H1 (cell line): ENCODE data around the gene SLC44A1.

Source experiments
- E2F6 ChIP-seq: IDR thresholded peaks from 2 replicates; pipeline ENCODE4 v1.6.1; 2012; ENCODE audit warnings: inconsistent platforms
- GABPA ChIP-seq: IDR thresholded peaks from 2 replicates; pipeline ENCODE4 v1.6.1; 2011; ENCODE audit warnings: mild to moderate bottlenecking, low read length, moderate library complexity, borderline replicate concordance; ENCODE audit not compliant: insufficient read depth
- GTF2F1 ChIP-seq: IDR thresholded peaks from 2 replicates; pipeline ENCODE4 v1.6.1; 2012; ENCODE audit warnings: low read depth, low read length, improper control_type of control experiment, borderline replicate concordance
- HDAC2 ChIP-seq, 2 experiments: fragments of 300-600 bp in 1 of 2; sonication (generic) in 1 of 2; IDR thresholded peaks; 2 replicates each; pipeline ENCODE4 v1.6.1; 2011 to 2012; ENCODE audit warnings: low read depth in 2 of 2, low read length in 2 of 2, mild to moderate bottlenecking in 2 of 2, moderate library complexity in 2 of 2, borderline replicate concordance in 1 of 2, inconsistent platforms in 1 of 2
- MAFK ChIP-seq: IDR thresholded peaks from 2 replicates; pipeline ENCODE4 v1.6.1; 2012; ENCODE audit warnings: low read depth, mild to moderate bottlenecking, improper control_type of control experiment, low read length
- RFX5 ChIP-seq: IDR thresholded peaks from 2 replicates; pipeline ENCODE4 v1.6.1; 2011; ENCODE audit warnings: low read depth, low read length, improper control_type of control experiment, borderline replicate concordance
- TBP ChIP-seq: IDR thresholded peaks from 2 replicates; pipeline ENCODE4 v1.6.1; 2011; ENCODE audit warnings: low read depth, low read length, improper control_type of control experiment
- TF ChIP-seq, protein P1 (sequence below), 3 experiments: IDR thresholded peaks; 1 replicate in 2 of 3; 2 replicates in 1 of 3; pipeline versions ENCODE4 v1.5.1 to v1.6.1; 2011; ENCODE audit warnings: low read length in 3 of 3, mild to moderate bottlenecking in 3 of 3, inconsistent platforms in 2 of 3, low read depth in 1 of 3, moderate library complexity in 1 of 3; ENCODE audit not compliant: insufficient read depth in 1 of 3; ENCODE audit errors: control extremely low read depth in 1 of 3
- TF ChIP-seq, protein P2 (sequence below): IDR thresholded peaks from 2 replicates; pipeline ENCODE4 v1.6.1; 2011; ENCODE audit warnings: low read length, improper control_type of control experiment

- TF ChIP-seq, protein P1, sequence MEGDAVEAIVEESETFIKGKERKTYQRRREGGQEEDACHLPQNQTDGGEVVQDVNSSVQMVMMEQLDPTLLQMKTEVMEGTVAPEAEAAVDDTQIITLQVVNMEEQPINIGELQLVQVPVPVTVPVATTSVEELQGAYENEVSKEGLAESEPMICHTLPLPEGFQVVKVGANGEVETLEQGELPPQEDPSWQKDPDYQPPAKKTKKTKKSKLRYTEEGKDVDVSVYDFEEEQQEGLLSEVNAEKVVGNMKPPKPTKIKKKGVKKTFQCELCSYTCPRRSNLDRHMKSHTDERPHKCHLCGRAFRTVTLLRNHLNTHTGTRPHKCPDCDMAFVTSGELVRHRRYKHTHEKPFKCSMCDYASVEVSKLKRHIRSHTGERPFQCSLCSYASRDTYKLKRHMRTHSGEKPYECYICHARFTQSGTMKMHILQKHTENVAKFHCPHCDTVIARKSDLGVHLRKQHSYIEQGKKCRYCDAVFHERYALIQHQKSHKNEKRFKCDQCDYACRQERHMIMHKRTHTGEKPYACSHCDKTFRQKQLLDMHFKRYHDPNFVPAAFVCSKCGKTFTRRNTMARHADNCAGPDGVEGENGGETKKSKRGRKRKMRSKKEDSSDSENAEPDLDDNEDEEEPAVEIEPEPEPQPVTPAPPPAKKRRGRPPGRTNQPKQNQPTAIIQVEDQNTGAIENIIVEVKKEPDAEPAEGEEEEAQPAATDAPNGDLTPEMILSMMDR (IDR thresholded peaks at IDR 0.05; ENCODE audit: control extremely low read depth in 1 of 3, insufficient read depth in 1 of 3, low read depth in 1 of 3, low read length in 3 of 3): no peak
- TF ChIP-seq, protein P2, sequence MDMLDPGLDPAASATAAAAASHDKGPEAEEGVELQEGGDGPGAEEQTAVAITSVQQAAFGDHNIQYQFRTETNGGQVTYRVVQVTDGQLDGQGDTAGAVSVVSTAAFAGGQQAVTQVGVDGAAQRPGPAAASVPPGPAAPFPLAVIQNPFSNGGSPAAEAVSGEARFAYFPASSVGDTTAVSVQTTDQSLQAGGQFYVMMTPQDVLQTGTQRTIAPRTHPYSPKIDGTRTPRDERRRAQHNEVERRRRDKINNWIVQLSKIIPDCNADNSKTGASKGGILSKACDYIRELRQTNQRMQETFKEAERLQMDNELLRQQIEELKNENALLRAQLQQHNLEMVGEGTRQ: no peak
- TF ChIP-seq GABPA: no peak
- no peak for TF ChIP-seq HDAC2 (IDR thresholded peaks at IDR 0.05; ENCODE audit: borderline replicate concordance in 1 of 2, low read depth in 2 of 2, low read length in 2 of 2)
- no peak for TF ChIP-seq RFX5
- TF ChIP-seq E2F6: no peak
- no peak for TF ChIP-seq TBP
- no peak for TF ChIP-seq GTF2F1
- TF ChIP-seq MAFK: no peak
Observed at GRCh38 chr9:105251733-105252404, 7.4 kb downstream of the SLC44A1 start.
